ENCODE data around the gene AQP1. TPM values are rescaled to one million over a fixed set of nuclear protein-coding genes. Genes with fewer than 3 reads are reported as not detected.

The AQP1 gene
- total and polyA plus RNA-seq, 8 donors = 91.6 to 1,008 (median 183) TPM

DNA sequence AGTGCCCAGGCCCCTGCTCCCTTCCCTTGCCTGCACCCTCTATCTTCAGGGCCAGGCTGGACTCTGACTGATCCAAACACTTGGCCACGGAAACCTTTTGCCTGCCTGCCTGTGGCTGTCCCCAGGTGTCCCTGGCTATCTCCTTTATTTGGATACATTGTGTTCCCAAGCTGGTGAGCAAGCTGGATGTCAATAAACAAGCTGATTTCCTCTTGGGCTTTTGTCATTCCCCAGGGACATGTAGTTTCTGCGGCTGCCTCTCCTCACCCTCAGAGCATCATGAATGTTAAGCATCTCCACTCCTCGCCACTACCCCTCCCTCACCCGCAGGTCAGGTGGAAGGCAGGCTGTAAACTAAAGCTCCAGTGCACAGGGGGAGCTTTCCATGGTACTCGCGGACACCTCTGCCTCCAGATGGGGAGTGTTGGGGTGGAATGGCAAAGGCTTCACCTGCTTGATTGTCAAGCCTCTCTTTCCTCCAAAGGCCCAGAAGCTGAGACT, 59.0 kb downstream of the AQP1 start:
- no peaks in the 10 kb centered on the region for H3K27me3 ChIP-seq
- no peaks in the 10 kb centered on the region for H3K9me3 ChIP-seq
- DNase-seq (no peak), ATAC-seq (no peak)
- TF ChIP-seq, protein P1, sequence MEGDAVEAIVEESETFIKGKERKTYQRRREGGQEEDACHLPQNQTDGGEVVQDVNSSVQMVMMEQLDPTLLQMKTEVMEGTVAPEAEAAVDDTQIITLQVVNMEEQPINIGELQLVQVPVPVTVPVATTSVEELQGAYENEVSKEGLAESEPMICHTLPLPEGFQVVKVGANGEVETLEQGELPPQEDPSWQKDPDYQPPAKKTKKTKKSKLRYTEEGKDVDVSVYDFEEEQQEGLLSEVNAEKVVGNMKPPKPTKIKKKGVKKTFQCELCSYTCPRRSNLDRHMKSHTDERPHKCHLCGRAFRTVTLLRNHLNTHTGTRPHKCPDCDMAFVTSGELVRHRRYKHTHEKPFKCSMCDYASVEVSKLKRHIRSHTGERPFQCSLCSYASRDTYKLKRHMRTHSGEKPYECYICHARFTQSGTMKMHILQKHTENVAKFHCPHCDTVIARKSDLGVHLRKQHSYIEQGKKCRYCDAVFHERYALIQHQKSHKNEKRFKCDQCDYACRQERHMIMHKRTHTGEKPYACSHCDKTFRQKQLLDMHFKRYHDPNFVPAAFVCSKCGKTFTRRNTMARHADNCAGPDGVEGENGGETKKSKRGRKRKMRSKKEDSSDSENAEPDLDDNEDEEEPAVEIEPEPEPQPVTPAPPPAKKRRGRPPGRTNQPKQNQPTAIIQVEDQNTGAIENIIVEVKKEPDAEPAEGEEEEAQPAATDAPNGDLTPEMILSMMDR (IDR thresholded peaks at IDR 0.05) = no peak
- no peaks in the 10 kb centered on the region for H3K36me3 ChIP-seq
- intact Hi-C loops (cut with DNase I) = loop anchor here in 1 of 2 donors (10.0 kb wide), 1 partner anchor 166 kb away; no protein-coding TSS in a partner anchor
- H3K4me1 ChIP-seq = no peaks in the 10 kb centered on the region
- H3K27ac ChIP-seq = no peak overlapping the region
- H3K4me3 ChIP-seq = no peak overlapping the region

DNA sequence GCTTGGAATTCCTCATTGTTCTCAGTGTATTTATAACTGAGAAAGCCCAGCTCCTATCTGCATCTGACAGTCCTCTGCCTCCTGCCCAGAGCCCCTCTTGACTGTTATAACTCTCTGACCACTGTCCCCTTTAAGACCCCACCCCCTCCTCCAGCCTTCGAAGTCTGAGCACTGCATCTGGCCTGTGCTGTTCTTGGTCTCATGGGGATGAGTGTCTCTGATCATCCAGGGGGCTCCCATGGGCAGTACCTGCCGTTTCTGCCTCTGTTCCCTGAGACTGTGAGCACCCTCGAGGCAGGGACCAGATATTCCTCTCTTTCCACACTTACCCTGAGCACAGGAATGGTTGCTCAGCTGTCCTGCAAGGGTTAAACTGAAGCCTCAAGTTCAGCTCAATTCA, 59.8 kb downstream of the AQP1 start:
- intact Hi-C loops (cut with DNase I) = loop anchor here in 1 of 2 donors (10.0 kb wide), 1 partner anchor 167 kb away; no protein-coding TSS in a partner anchor

DNA sequence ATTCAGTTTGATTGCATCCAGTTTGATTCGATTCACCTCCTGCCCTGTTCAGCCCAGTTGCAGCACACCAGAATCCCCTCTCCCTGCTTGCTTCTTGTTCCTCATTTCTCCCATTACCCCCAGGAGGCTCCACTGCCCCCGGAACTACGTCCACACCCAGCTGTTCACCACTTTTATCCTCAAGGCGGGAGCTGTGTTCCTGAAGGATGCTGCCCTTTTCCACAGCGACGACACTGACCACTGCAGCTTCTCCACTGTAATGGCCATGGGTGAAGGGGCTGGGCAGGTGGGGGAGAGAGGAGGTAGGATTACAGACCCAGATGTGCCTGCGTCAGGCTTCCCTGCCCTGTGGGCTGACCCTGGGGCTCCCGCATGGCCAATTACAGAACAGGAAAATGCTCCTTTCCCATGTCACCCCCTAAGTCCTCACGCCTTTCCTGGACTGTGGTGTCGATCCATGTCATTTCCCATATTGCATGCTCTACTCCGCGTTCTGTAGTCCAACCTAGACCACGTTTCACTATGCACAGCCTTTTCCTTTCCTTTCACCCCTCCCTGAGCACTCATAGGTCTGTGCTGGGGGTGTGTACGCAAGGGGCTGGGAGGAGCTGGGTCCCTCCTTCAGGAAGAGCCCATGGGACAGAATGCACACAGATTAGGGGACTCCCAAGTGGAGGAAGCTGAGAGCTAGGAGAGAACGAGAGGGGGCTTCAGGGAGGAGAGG, 60.3 kb downstream of the AQP1 start:
- H3K36me3 ChIP-seq = no peaks in the 10 kb centered on the region
- no peak for ATAC-seq
- H3K4me1 ChIP-seq = no peaks in the 10 kb centered on the region
- H3K27ac ChIP-seq = no peak overlapping the region
- H3K27me3 ChIP-seq = no peaks in the 10 kb centered on the region
- no peaks in the 10 kb centered on the region for H3K9me3 ChIP-seq
- TF ChIP-seq, protein P1 (IDR thresholded peaks at IDR 0.05) = no peak
- H3K4me3 ChIP-seq = no peak overlapping the region
- DNase-seq = no peak
- intact Hi-C loops (cut with DNase I) = loop anchor here in 1 of 2 donors (10.0 kb wide), 1 partner anchor 167 kb away; no protein-coding TSS in a partner anchor

More for the DNA sequence above, 59.8 kb downstream of the AQP1 start:
- no peaks in the 10 kb centered on the region for H3K36me3 ChIP-seq
- H3K27me3 ChIP-seq = no peaks in the 10 kb centered on the region
- ATAC-seq (no peak), DNase-seq (no peak)
- H3K4me3 ChIP-seq = no peak overlapping the region
- H3K9me3 ChIP-seq = no peaks in the 10 kb centered on the region
- no peaks in the 10 kb centered on the region for H3K4me1 ChIP-seq
- TF ChIP-seq, protein P1 (IDR thresholded peaks at IDR 0.05) = no peak
- H3K27ac ChIP-seq = no peak overlapping the region

DNA sequence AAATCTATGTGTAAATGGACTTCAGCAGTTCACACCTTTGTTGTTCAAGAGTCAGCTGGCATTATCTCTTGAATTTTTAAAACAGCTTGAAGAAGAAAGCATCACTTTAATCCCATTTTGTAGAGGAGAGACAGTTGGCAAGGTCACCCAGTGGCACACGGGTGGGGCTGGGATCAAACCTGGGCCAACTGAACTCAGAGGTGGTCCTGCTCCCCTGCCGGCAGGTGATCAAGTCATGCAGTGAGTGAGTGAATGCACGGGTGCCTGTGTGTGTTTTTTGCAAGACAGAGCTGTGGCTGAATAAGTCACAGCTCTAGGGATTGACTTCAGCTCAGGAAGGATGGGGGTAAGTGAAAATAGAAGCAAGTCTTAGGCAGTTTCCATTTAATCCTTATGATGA, 61.6 kb downstream of the AQP1 start:
- no peaks in the 10 kb centered on the region for H3K36me3 ChIP-seq
- no peak for ATAC-seq
- H3K4me1 ChIP-seq = no peaks in the 10 kb centered on the region
- no peak overlapping the region for H3K4me3 ChIP-seq
- H3K9me3 ChIP-seq = no peaks in the 10 kb centered on the region
- H3K27ac ChIP-seq = no peak overlapping the region
- TF ChIP-seq, protein P1 (IDR thresholded peaks at IDR 0.05) = no peak
- H3K27me3 ChIP-seq = no peaks in the 10 kb centered on the region
- no peak for DNase-seq
- intact Hi-C loops (cut with DNase I) = loop anchor here in 1 of 2 donors (10.0 kb wide), 1 partner anchor 168 kb away; no protein-coding TSS in a partner anchor

DNA sequence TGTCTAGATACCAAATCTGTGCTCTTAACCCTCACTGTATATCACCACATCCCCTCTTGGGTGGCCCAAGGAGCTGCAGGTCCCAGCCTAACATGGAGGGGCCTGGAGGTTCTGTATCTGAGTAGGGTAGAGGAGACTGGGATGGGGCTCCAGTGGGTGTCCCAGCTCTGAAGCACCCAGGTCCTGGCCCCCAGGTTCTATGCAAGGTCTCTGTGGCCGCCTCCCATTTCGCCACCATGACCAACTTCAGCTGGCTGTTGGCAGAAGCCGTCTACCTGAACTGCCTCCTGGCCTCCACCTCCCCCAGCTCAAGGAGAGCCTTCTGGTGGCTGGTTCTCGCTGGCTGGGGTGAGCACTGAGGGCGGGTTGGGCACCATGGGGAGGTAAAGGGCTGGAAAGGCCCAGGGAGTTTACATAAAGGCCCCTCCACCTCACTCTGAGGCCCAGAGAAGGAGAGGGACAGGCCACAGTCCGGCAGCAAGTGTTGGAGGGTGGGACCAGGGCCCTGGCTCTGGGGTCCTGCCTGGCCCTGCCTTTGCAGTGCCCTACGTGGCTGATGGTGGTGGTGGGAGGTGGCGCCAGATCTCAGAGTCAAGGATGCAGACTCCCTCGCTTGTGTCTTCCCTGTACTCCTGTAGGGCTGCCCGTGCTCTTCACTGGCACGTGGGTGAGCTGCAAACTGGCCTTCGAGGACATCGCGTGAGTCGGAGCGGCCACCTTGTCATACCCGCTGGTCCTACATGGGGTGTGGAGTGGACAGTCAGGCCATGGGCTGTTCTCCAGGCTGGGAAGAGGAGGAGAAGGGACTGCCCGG, 62.3 kb downstream of the AQP1 start:
- intact Hi-C loops (cut with DNase I) = loop anchor here in 1 of 2 donors (10.0 kb wide), 1 partner anchor 169 kb away; no protein-coding TSS in a partner anchor

More for the DNA sequence above, 62.3 kb downstream of the AQP1 start:
- Histone ChIP-seq H3K36me3 (no peaks in the 10 kb centered on the region), H3K9me3 (no peaks in the 10 kb centered on the region), H3K27me3 (no peaks in the 10 kb centered on the region), H3K4me1 (no peaks in the 10 kb centered on the region), H3K4me3 (no peak overlapping the region), H3K27ac (no peak overlapping the region)
- no peak for ATAC-seq
- TF ChIP-seq, protein P1 (IDR thresholded peaks at IDR 0.05) = no peak
- no peak for DNase-seq
